HepG2 (cell line): ENCODE measurements around the gene MEF2B. TPM values are rescaled to one million over a fixed set of nuclear protein-coding genes. Genes with fewer than 3 reads are reported as not detected.

ENCODE experiments used
- ATAC-seq: fragments of 200-7000 bp; cut with Tn5 transposase; 3 replicates; pipeline ENCODE4 v1.9.1; 2020; ENCODE audit warnings: mild to moderate bottlenecking, moderate library complexity
- BruUV-seq: library from RNA; stranded (reverse); fragments of 400-500 nt; replicated peaks from 2 replicates; lab custom pipeline; 2021; lab: Mats Ljungman, UMichigan
- CTCF ChIA-PET: fragments of 300-600 bp; formaldehyde crosslinking; extraction: SDS; loops from one replicate; lab custom pipeline; 2021; ENCODE audit warnings: low total read pairs, inconsistent platforms, low intra/inter-chr PET ratio; lab: Yijun Ruan, JAX
- POLR2A ChIA-PET: fragments of 350-600 bp; sonication (Branson Sonifier 250); formaldehyde crosslinking; loops from one replicate; lab custom pipeline; 2020; ENCODE audit warnings: antibody characterized with exemption, inconsistent platforms; lab: Yijun Ruan, JAX
- DNase-seq: peaks from one replicate; pipeline ENCODE4 v3.0.0-alpha.2; 2015; ENCODE audit warnings: low spot score
- FAIRE-seq: peaks from 3 replicates; lab custom pipeline; 2011; peaks lifted over from hg19 to GRCh38; lab: Jason Lieb, UNC
- H2AFZ ChIP-seq: one replicate; pipeline ENCODE4 v1.6.1; 2011; ENCODE audit warnings: low read length, inconsistent platforms
- H3K27ac ChIP-seq: fragments of 300-600 bp; 3 replicates; pipeline ENCODE4 v1.8.0; 2011; ENCODE audit warnings: mixed run types, mild to moderate bottlenecking, mixed read lengths, low read length, inconsistent platforms; ENCODE audit not compliant: insufficient read depth; ENCODE audit errors: extremely low read length
- H3K27me3 ChIP-seq, 2 experiments: fragments of 200-600 bp in 1 of 2; 2 replicates in 1 of 2; 3 replicates in 1 of 2; pipeline versions ENCODE4 v1.6.0 to v1.8.0; 2011; ENCODE audit warnings: low read length in 2 of 2, mild to moderate bottlenecking in 2 of 2, moderate library complexity in 2 of 2, inconsistent platforms in 1 of 2; ENCODE audit not compliant: insufficient read depth in 2 of 2, control insufficient read depth in 1 of 2
- H3K36me3 ChIP-seq, 2 experiments: fragments of 200-600 bp in 1 of 2; replicated peaks in 1 of 2; 2 replicates in 1 of 2; 3 replicates in 1 of 2; pipeline versions ENCODE4 v1.5.1 to v1.8.0; 2011; ENCODE audit warnings: low read length in 2 of 2, inconsistent platforms in 1 of 2; ENCODE audit not compliant: insufficient read depth in 2 of 2, control insufficient read depth in 1 of 2
- H3K4me1 ChIP-seq: 2 replicates; pipeline ENCODE4 v1.5.1; 2012; ENCODE audit warnings: low read length, inconsistent platforms; ENCODE audit not compliant: insufficient read depth
- H3K4me2 ChIP-seq: 2 replicates; pipeline ENCODE4 v1.6.0; 2011; ENCODE audit warnings: low read depth, low read length, inconsistent platforms
- H3K4me3 ChIP-seq, 3 experiments: fragments of 200-600 bp in 1 of 3; sonication (generic), shearing (Covaris generic) in 1 of 3; replicated peaks in 1 of 3; 2 replicates each; pipeline ENCODE4 v1.5.1; 2011 to 2016; ENCODE audit warnings: low read length in 3 of 3, inconsistent platforms in 2 of 3, low read depth in 2 of 3, mild to moderate bottlenecking in 2 of 3, control low read depth in 1 of 3, mixed read lengths in 1 of 3; ENCODE audit not compliant: insufficient read depth in 1 of 3
- H3K79me2 ChIP-seq: one replicate; pipeline ENCODE4 v1.6.1; 2011; ENCODE audit warnings: low read length, inconsistent platforms; ENCODE audit not compliant: insufficient read depth
- H3K9ac ChIP-seq: 2 replicates; pipeline ENCODE4 v1.6.0; 2011; ENCODE audit warnings: mild to moderate bottlenecking, low read depth, low read length, inconsistent platforms; ENCODE audit not compliant: insufficient read depth
- H3K9me3 ChIP-seq: 2 replicates; pipeline ENCODE4 v1.5.1; 2012; ENCODE audit warnings: mild to moderate bottlenecking, low read length
- H4K20me1 ChIP-seq: 2 replicates; pipeline ENCODE4 v1.6.0; 2011; ENCODE audit warnings: inconsistent platforms, mild to moderate bottlenecking, low read length, moderate library complexity; ENCODE audit not compliant: insufficient read depth
- AGO2 ChIP-seq: fragments of 200-400 bp; formaldehyde crosslinking; optimal IDR thresholded peaks from 2 replicates; pipeline ENCODE3; 2017; ENCODE audit warnings: mild to moderate bottlenecking, low read depth, low read length, moderate library complexity
- HHEX ChIP-seq: IDR thresholded peaks from 2 replicates; pipeline ENCODE4 v1.6.1; 2016; ENCODE audit warnings: control low read depth
- MTA3 ChIP-seq: sonication (generic); formaldehyde crosslinking; IDR thresholded peaks from 2 replicates; pipeline ENCODE4 v1.4.0; 2020; ENCODE audit warnings: missing genetic modification reagents
- STAT6 ChIP-seq: sonication (generic); formaldehyde crosslinking; IDR thresholded peaks from 2 replicates; pipeline ENCODE4 v1.4.0; 2020; ENCODE audit warnings: missing genetic modification reagents, mild to moderate bottlenecking, borderline replicate concordance
- TFE3 ChIP-seq: IDR thresholded peaks from 2 replicates; pipeline ENCODE4 v1.6.1; 2016
- ZNF17 ChIP-seq: sonication (generic); formaldehyde crosslinking; IDR thresholded peaks from 2 replicates; pipeline ENCODE4 v1.5.0; 2020; ENCODE audit warnings: mild to moderate bottlenecking, missing genetic modification reagents
- WGBS: methylation state at CpG from one replicate; pipeline ENCODE4 v1.1.6; 2017; ENCODE audit warnings: low lambda C conversion rate; 5-methylcytosine and 5-hydroxymethylcytosine counted together
- in situ Hi-C: cut with HindIII; loops from 2 replicates; pipeline ENCODE4 v1.10.0; 2017; ENCODE audit warnings: low pct_unique_long_range_greater_than_20kb; ENCODE audit not compliant: extremely low pct_ligation_motif_present
- intact Hi-C: fragments of 100-400 bp; cut with micrococcal nuclease; formaldehyde crosslinking; loops from one replicate; pipeline ENCODE4 v1.10.0; 2022; ENCODE audit not compliant: unreplicated experiment
- polyA plus RNA-seq, 8 experiments: library from polyadenylated mRNA; depleted of rRNA in 3 of 8; stranded (reverse) in 7 of 8; unstranded in 1 of 8; fragments of >200 nt; fragmentation: Illumina TruSeq in 4 of 8; extraction: Trizol in 4 of 8; gene quantifications; 2 replicates each; pipeline versions ENCODE4 v1.2.1 to v1.2.3, GENCODE V29; 2011 to 2016; ENCODE audit warnings: low read depth in 4 of 8, missing spikeins in 1 of 8, mixed read lengths in 1 of 8; ENCODE audit not compliant: insufficient read depth in 1 of 8
- total RNA-seq, 5 experiments: library from RNA; depleted of rRNA; stranded (reverse); fragments of >200 nt; fragmentation: Illumina TruSeq; extraction: Trizol; gene quantifications; 2 replicates each; pipeline ENCODE4 v1.2.3, GENCODE V29; 2016; ENCODE audit warnings: low read depth in 1 of 5

MEF2B gene
- total and polyA plus RNA-seq, 2 of the 13 experiments (the other 11 are each of a cell fraction or from before 2014, with no cell fraction given), result 1.2 to 1.7 TPM

- Histone ChIP-seq H3K27ac (no peak overlapping the region), H3K79me2 (peaks cover 12% of the 10 kb centered on the region), H2AFZ (no peak overlapping the region), H4K20me1 (no peaks in the 10 kb centered on the region), H3K9ac (no peak overlapping the region), H3K9me3 (no peaks in the 10 kb centered on the region), H3K36me3 (peaks cover 1 to 6% of the 10 kb centered on the region in 2 experiments; a peak in 3 of 5 replicates)
- POLR2A ChIA-PET, result interaction anchor here (1.2 kb wide), 1 partner anchor 16 kb away, joined by 3 read pairs; the partner anchor contains the start of gene NR2C2AP
- no peak for FAIRE-seq
- no peak for DNase-seq
- no peak for ATAC-seq
- TF ChIP-seq TFE3 (CRISPR knock-in tag), result no peak
- TF ChIP-seq ZNF17 (CRISPR knock-in tag), result no peak
- no peak for TF ChIP-seq HHEX
- peak; percentile 57 for TF ChIP-seq AGO2
- TF ChIP-seq MTA3, result no peak
- no peak for TF ChIP-seq STAT6 (CRISPR knock-in tag)
- TF ChIP-seq, all 625 proteins: peak for 1
- no peak overlapping the region for H3K4me2 ChIP-seq
- no peak overlapping the region for H3K4me3 ChIP-seq
- CTCF ChIA-PET, result interaction anchor here (2.9 kb wide), 1 partner anchor 38 kb away, joined by 16 read pairs; no protein-coding TSS in a partner anchor
- BruUV-seq, result no TSS peak
- in situ Hi-C loops, result no loop called here
- WGBS, result 95% methylated on average over 13 of the region's 14 CpGs
- no peaks in the 10 kb centered on the region; a peak in 1 of 5 replicates for H3K27me3 ChIP-seq
- H3K4me1 ChIP-seq, result peaks cover 15% of the 10 kb centered on the region
- intact Hi-C loops, result loop anchor here (1.0 kb wide), 1 partner anchor 39 kb away; no protein-coding TSS in a partner anchor
Measured at GRCh38 chr19:19186742-19187141, 16.7 kb upstream of the MEF2B start.
